HL-60 (cell line): Measurements from ENCODE around the gene CTNNAL1.

ENCODE experiments used
- DNase-seq, 2 experiments: peaks; one replicate each; pipeline ENCODE4 v3.0.0-alpha.2; 2010 to 2020; ENCODE audit warnings: low read depth in 1 of 2, low spot score in 1 of 2
- H3K27ac ChIP-seq: fragments of 250-450 bp; sonication (Bioruptor Pico); replicated peaks from 2 replicates; pipeline ENCODE4 v1.5.1; 2020; ENCODE audit warnings: mild to moderate bottlenecking, moderate library complexity
- H3K27me3 ChIP-seq: fragments of 250-450 bp; sonication (Bioruptor Pico); 2 replicates; pipeline ENCODE4 v1.5.1; 2021; ENCODE audit warnings: mild to moderate bottlenecking, moderate library complexity; ENCODE audit not compliant: insufficient read depth, poor library complexity, severe bottlenecking
- H3K4me3 ChIP-seq: replicated peaks from 2 replicates; pipeline ENCODE4 v1.5.1; 2011; ENCODE audit warnings: mild to moderate bottlenecking, control low read depth, low read length; ENCODE audit not compliant: insufficient read depth
- CTCF ChIP-seq: IDR thresholded peaks from one replicate; pipeline ENCODE4 v1.5.1; 2011; ENCODE audit warnings: low read length, control low read depth, inconsistent platforms; ENCODE audit not compliant: insufficient read depth
- GABPA ChIP-seq: IDR thresholded peaks from 2 replicates; pipeline ENCODE4 v1.6.1; 2012; ENCODE audit warnings: low read depth
- POLR2AphosphoS5 ChIP-seq: IDR thresholded peaks from 2 replicates; pipeline ENCODE4 v1.6.1; 2012; ENCODE audit warnings: low read depth
- REST ChIP-seq: IDR thresholded peaks from 2 replicates; pipeline ENCODE4 v1.6.1; 2012; ENCODE audit warnings: low read depth; ENCODE audit not compliant: insufficient replicate concordance
- SPI1 ChIP-seq: IDR thresholded peaks from 2 replicates; pipeline ENCODE4 v1.6.1; 2012; ENCODE audit warnings: low read depth, mild to moderate bottlenecking, borderline replicate concordance

Gene CTNNAL1

GRCh38 chr9:109014608-109015280 lies 1.4 kb upstream of the CTNNAL1 start:
- no peak for TF ChIP-seq SPI1
- TF ChIP-seq REST, result no peak
- no peak for TF ChIP-seq GABPA
- TF ChIP-seq POLR2AphosphoS5, result no peak
- TF ChIP-seq CTCF, result no peak
- H3K27ac ChIP-seq, result no peak overlapping the region
- no peak overlapping the region for H3K4me3 ChIP-seq
- DNase-seq, result no peak
- no peaks in the 10 kb centered on the region for H3K27me3 ChIP-seq

GRCh38 chr9:109013679-109014607 lies 644 bp upstream of the CTNNAL1 start:
- Histone ChIP-seq H3K27ac (no peak overlapping the region), H3K4me3 (peak overlapping the region; percentile 85), H3K27me3 (no peaks in the 10 kb centered on the region)
- TF ChIP-seq POLR2AphosphoS5 (no peak), SPI1 (no peak), CTCF (no peak), GABPA (no peak), REST (no peak)
- DNase-seq, result no peak

- DNase-seq, result peak in 1 of 2 experiments; percentile 33
- no peaks in the 10 kb centered on the region for H3K27me3 ChIP-seq
- TF ChIP-seq GABPA (no peak), POLR2AphosphoS5 (no peak), SPI1 (no peak), REST (no peak), CTCF (no peak)
- peak overlapping the region; percentile 67 for H3K27ac ChIP-seq
- peak overlapping the region; percentile 85 for H3K4me3 ChIP-seq
Observed at GRCh38 chr9:109012009-109012875, 1.1 kb downstream of the CTNNAL1 start.
